LNCaP clone FGC (cell line): ENCODE measurements around the gene MORN1.

Experiments
- DNase-seq: peaks from one replicate; pipeline ENCODE4 v3.0.0-alpha.2; 2011; ENCODE audit warnings: low read depth
- H3K4me3 ChIP-seq: 2 replicates; pipeline ENCODE4 v1.5.1; 2011; ENCODE audit warnings: mild to moderate bottlenecking, low read depth, low read length, control low read depth
- TF ChIP-seq, protein P1 (sequence below): IDR thresholded peaks from 2 replicates; pipeline ENCODE4 v1.5.1; 2012; ENCODE audit warnings: mild to moderate bottlenecking; ENCODE audit not compliant: control insufficient read depth, insufficient read depth; ENCODE audit errors: extremely low read depth

The MORN1 gene

GRCh38 chr1:2350501-2350900 lies 40.9 kb downstream of the MORN1 start:
- no peak overlapping the region for H3K4me3 ChIP-seq
- no peak for DNase-seq
- TF ChIP-seq, protein P1, sequence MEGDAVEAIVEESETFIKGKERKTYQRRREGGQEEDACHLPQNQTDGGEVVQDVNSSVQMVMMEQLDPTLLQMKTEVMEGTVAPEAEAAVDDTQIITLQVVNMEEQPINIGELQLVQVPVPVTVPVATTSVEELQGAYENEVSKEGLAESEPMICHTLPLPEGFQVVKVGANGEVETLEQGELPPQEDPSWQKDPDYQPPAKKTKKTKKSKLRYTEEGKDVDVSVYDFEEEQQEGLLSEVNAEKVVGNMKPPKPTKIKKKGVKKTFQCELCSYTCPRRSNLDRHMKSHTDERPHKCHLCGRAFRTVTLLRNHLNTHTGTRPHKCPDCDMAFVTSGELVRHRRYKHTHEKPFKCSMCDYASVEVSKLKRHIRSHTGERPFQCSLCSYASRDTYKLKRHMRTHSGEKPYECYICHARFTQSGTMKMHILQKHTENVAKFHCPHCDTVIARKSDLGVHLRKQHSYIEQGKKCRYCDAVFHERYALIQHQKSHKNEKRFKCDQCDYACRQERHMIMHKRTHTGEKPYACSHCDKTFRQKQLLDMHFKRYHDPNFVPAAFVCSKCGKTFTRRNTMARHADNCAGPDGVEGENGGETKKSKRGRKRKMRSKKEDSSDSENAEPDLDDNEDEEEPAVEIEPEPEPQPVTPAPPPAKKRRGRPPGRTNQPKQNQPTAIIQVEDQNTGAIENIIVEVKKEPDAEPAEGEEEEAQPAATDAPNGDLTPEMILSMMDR, result no peak

- DNase-seq, result no peak
- TF ChIP-seq, protein P1, result no peak
- H3K4me3 ChIP-seq, result no peak overlapping the region
Observed at GRCh38 chr1:2349806-2350205, 41.5 kb downstream of the MORN1 start.

DNA sequence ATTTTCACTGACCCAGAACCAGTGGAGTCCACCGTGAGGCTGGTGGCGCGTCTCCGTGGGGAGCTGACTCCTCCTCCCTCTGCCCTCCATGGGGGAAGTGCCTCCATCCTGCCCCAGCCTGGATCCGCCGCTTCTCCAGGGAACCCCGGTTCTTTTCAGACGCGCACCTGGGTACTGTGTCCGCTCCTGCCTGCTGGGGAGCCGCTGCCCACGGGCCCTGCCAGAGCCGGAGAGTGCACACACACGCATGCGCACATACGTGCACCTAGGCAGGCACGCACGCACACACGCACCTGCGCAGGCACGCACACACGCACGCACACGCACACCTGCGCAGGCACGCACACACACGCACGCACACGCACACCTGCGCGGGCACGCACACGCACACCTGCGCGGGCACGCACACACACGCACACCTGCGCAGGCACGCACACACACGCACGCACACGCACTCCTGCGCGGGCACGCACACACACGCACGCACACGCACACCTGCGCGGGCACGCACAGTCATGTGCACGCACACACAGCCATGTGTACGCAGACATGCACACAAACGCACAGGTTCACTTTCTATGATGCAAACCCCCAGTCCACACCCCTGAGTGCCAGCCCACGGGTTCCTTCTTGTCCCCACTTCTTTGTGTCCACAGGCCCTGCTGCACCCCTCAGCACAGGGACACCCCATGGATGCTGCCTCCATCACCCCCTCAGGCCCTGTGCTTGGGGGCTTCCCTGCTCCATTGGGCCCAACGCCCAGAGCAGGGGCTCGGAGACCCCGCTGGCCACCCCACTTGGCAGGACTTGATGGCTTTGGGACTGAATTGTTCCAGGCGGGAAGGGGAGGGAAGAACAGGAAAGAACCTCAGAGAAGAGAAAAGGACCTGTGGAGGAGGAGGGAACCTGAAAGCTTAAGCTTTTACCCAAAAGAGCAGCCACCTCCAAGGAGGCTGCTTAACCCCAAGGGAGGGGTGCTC lies 42.7 kb downstream of the MORN1 start:
- TF ChIP-seq, protein P1, result no peak
- no peak overlapping the region for H3K4me3 ChIP-seq
- DNase-seq, result no peak

DNA sequence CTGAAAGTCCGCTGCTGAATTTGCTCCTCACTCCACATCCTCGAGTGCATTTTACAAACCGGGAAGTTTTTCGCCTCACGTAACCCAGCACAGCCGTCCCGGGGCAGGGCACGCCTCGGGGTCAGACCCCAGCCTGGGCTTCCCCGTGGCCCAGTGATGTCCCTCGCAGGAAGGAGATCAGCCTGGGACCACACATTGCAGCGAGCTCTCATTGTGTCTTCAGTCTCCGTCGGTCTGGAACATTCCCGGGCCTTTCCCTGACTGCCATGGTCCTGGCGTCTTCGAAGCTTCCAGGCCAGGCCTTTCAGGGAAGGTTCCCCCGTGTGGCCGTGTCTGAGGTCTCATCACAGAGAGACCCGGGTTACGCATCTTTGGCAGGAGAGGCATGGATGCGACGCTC lies 43.5 kb downstream of the MORN1 start:
- TF ChIP-seq, protein P1, result no peak
- H3K4me3 ChIP-seq, result no peak overlapping the region
- DNase-seq, result no peak

- H3K4me3 ChIP-seq, result no peak overlapping the region
- TF ChIP-seq, protein P1, result no peak
- no peak for DNase-seq
Observed at GRCh38 chr1:2347409-2347785, 44.0 kb downstream of the MORN1 start.

DNA sequence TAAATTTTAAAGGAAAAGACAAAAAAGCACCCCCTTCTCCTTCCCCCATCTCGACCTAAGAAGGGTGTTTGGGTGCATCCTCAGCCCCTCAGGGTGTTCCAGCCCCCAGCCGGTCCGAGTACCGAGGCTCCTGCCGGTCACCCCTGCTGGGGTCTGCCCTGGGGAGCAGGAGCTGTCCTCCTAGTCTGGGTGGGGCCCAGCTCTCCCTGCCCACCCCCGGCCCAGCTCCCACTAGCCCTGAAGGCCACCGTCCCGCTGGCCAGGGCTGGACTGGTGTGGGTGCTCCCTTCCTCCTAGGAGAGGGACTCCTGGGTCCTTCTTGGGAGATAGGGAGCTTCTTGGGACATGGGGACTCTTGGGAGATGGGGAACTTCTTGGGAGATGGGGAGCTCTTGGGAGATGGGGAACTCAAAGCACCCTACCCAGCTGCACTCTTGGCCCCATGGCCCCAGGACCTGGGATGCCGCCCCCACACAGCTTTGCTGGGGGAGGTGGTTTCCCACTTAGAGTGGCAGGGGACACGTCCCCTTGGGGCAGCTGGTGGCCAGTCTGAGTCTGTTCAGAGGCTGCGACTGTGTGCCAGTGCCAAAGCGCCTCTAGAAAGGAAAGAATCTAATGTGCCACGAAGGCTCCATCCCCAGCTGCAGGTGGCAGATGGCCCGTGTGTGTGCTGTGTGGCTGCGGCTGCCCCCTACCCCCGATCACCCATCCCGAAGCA lies 44.5 kb downstream of the MORN1 start:
- H3K4me3 ChIP-seq, result no peak overlapping the region
- TF ChIP-seq, protein P1, result no peak
- DNase-seq, result no peak
